Adrenal gland (tissue), 5 donors: ENCODE measurements around the gene CCS.

Experiments used
- CTCF ChIP-seq, 6 experiments: fragments of 450-650 bp in 4 of 6; fragments of 200-600 bp in 2 of 6; sonication (generic) in 1 of 6; IDR thresholded peaks; 1 replicate in 5 of 6; 2 replicates in 1 of 6; pipeline versions ENCODE4 v1.5.1 to v1.8.0; 2016 to 2021; ENCODE audit warnings: antibody characterized with exemption in 6 of 6, mild to moderate bottlenecking in 2 of 6, moderate library complexity in 1 of 6
- POLR2A ChIP-seq, 2 donors: fragments of 450-650 bp; IDR thresholded peaks; one replicate each; pipeline ENCODE4 v1.6.1; 2017; ENCODE audit warnings: antibody characterized with exemption in 2 of 2, mild to moderate bottlenecking in 2 of 2, moderate library complexity in 1 of 2
- donor health status: DM: no; HTN: no; CAD: no.

- TF ChIP-seq POLR2A (IDR thresholded peaks at IDR 0.05) (no peak), CTCF (IDR thresholded peaks at IDR 0.05) (no peak)
These were observed 28.0 kb upstream of the CCS start for GRCh38 chr11:66564984-66565383.
